Suppressor macrophage treated with lipopolysaccharide for 1 hour (primary cell): ENCODE measurements around the gene B9D1.

ENCODE experiments used
- DNase-seq, 3 donors: peaks; one replicate each; pipeline ENCODE4 v3.0.0-alpha.2; 2020 to 2022

Gene B9D1

GRCh38 chr17:19362277-19363113 is at the start of gene B9D1:
Gene B9D1, minus strand, starts transcription at chr17:19362723. Its CDS starts 154 bp downstream, at chr17:19362569.
- DNase-seq: peak; percentile 92 to 97 (median 93)

GRCh38 chr17:19411631-19412030 is 49.1 kb upstream of the B9D1 start:
- DNase-seq: no peak

GRCh38 chr17:19410875-19411620 is 48.5 kb upstream of the B9D1 start, which contains the start of gene RNF112:
Gene RNF112, plus strand, starts transcription at chr17:19411232. Its CDS starts 177 bp downstream, at chr17:19411409.
- DNase-seq: no peak

GRCh38 chr17:19410091-19410490 is 47.6 kb upstream of the B9D1 start:
- no peak for DNase-seq

- no peak for DNase-seq
Observed at GRCh38 chr17:19409509-19409908, 47.0 kb upstream of the B9D1 start.

- DNase-seq: no peak
Observed at GRCh38 chr17:19409066-19409465, 46.5 kb upstream of the B9D1 start.

GRCh38 chr17:19408346-19408710 is 45.8 kb upstream of the B9D1 start:
- DNase-seq: no peak

GRCh38 chr17:19407601-19408345 is 45.2 kb upstream of the B9D1 start:
- DNase-seq: no peak

GRCh38 chr17:19405114-19405513 is 42.6 kb upstream of the B9D1 start:
- no peak for DNase-seq

GRCh38 chr17:19404264-19404663 is 41.7 kb upstream of the B9D1 start:
- no peak for DNase-seq

- DNase-seq: no peak
Observed at GRCh38 chr17:19403021-19403420, 40.5 kb upstream of the B9D1 start.

- DNase-seq: no peak
Observed at GRCh38 chr17:19402171-19402570, 39.6 kb upstream of the B9D1 start.

- DNase-seq: no peak
Observed at GRCh38 chr17:19401321-19402010, 38.9 kb upstream of the B9D1 start.

GRCh38 chr17:19399750-19400450 is 37.4 kb upstream of the B9D1 start:
- DNase-seq: no peak

GRCh38 chr17:19398301-19399181 is 36.0 kb upstream of the B9D1 start:
- peak; percentile 90 to 95 (median 93) for DNase-seq

GRCh38 chr17:19397556-19398041 is 35.1 kb upstream of the B9D1 start:
- DNase-seq: no peak

- no peak for DNase-seq
Observed at GRCh38 chr17:19392303-19392702, 29.8 kb upstream of the B9D1 start.

- DNase-seq: no peak
Observed at GRCh38 chr17:19391432-19391831, 28.9 kb upstream of the B9D1 start.

- no peak for DNase-seq
Observed at GRCh38 chr17:19390951-19391350, 28.4 kb upstream of the B9D1 start.
